NCI-H146 (cell line): ENCODE measurements around the gene MYO7B.

Experiments
- DNase-seq: peaks from one replicate; lab custom pipeline; 2025; lab: John Stamatoyannopoulos, UW

Gene MYO7B

DNA sequence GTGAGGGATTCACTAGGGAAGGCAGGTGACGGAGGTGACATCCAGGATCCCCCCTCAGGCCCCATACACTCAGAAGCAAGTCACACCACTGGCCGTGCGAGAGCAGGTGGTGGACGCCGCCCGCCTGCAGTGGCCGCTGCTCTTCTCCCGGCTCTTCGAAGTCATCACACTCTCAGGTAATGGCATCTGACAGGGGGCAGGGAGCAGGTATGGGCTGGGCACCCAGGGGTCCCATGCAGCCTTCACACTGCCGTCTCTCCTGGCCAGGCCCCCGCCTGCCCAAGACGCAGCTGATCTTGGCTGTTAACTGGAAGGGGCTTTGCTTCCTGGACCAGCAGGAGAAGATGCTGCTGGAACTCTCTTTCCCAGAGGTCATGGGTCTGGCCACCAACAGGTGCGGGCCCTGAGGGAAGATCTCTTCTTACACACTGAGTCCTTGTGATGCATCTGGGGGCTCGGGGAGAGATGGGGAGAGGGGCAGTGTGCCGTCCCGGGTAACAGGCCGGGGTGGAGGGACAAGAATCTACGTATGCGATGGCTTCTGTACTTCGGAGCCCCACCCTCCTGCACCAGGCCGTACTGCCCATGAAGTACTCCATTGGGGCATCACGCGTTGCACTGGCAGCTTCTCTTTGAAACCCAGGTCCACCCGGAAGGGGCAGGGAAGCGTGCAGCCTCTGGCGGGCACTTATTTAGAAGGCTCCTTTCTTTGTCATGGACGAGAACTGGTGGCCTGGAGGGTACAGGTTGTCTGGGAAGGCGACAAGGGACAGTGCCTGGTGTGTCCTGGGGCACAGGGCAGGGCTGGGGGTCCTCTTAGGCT is 91.6 kb downstream of the MYO7B start:
- no peak for DNase-seq

DNA sequence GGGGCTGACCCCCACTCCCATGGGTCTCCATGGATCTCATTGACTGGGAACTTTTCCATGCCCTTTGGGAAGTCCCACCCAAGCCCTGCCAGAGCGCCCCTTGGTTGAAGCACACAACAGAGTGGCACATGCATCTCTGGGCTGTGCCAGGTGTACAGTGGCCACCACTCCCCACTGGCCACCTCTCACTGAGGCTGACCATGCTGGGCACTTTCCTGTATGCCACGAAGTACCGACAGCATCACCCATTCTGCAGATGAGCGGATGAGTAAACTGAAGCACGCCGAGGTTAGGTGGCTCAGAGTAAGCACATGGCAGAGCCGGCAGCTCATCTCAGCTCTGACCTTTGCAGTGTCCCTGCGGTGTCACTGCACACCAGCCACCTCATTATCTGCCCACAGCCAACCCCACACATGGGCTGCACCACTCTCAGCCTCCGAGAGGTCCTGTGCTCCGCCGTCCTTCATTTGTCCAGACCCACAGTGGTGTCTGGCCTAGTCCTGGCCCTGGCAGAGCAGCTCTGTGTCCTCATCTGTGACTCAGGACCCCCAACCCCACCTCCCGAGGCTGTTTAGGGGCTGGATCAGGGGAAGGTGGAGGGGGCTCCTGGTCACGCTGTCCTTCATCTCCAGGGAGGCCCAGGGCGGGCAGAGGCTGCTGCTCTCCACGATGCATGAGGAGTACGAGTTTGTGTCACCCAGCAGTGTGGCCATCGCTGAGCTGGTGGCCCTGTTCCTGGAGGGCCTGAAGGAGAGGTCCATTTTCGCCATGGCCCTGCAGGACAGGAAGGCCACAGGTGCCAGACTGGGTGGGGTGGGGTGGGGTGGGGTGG is 92.5 kb downstream of the MYO7B start:
- DNase-seq: no peak

DNA sequence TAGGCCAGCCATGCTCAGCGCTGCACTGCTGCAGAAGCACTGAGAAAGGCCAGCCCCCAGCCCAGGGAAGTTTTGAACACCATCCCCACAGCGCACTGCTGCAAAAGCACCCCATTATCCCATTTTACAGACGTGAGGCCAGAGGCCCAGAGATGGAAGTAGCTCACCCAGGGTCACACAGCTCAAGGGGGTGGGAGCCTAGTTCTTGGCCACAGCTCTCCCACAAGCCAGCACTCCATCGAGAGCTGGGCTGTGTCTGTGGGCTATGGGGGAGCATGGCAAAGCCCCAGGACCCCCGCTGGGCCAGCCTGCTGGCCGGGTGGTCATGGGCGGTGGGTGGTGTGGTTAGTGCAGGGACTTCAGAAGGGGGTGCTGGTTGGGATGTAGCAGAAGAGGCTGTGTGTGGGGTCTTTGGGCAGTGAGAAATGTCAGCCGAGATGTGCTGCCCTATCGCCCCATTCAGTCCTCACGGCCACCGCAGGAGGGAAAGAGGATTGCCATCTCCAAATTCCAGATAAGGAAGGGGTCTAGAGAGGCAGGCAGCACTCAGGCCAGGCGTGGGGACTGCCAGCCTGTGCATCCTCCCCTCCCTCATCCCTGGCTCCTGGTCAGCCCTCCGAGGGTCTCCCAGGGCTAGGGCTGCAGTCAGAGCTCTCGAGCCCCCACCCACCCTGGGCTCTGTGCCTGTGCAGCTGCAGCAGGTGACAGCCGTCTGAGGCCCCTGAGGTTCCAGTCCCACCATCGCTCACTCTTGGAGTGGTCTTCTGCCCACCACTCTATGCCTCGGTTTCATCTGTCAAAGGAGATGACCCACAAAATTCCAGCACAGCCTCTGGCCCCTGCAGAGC is 93.5 kb downstream of the MYO7B start:
- DNase-seq: no peak

DNA sequence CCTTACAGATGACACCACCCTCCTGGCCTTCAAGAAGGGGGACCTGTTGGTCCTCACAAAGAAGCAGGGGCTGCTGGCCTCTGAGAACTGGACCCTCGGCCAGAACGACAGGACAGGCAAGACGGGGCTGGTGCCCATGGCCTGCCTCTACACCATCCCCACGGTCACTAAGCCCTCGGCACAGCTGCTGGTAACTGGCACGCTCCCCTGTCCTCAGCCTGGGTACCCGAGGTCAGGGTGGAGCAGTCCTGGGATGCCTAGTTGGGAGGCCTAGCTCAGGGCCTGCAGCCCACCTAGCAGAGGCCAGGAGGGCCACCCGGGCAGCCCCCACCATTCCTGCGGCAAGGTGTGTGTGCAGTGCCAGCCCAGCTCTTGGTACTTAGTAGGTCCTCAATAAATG is 94.2 kb downstream of the MYO7B start:
- DNase-seq: no peak

DNA sequence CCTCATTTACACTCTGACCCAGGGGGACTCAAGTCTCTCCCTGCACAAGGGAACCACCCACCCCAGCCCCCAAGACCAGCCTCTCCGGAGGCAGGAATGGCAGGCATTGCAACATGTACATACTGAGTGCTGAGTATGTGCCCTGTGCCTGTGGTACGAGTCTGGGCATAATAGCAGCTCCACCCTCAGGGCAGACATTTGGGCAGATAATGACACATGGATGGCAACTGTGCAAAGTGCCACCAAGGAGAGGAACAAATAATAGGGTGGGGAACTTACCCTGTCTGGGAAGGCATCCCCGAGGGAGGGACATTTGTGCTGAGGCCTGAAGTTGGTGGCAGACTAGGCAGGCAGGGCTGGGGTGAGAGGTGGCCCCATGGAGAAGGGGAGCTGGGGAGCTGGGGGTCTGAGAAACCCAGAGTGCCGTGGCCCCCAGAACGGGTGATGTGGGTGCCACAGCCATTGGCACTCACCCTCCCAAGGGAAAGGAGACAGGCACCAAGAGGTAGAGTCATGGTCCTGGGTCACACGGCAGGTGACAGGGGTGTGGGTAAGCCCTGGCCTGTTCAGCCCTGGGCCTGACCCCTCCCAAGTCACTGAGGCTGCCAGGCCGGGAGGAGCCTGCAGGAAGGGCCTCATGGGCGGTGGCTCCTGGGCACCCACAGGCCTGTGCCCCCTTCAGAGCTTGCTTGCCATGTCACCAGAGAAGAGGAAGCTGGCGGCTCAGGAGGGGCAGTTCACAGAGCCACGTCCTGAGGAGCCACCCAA is 94.8 kb downstream of the MYO7B start:
- no peak for DNase-seq

DNA sequence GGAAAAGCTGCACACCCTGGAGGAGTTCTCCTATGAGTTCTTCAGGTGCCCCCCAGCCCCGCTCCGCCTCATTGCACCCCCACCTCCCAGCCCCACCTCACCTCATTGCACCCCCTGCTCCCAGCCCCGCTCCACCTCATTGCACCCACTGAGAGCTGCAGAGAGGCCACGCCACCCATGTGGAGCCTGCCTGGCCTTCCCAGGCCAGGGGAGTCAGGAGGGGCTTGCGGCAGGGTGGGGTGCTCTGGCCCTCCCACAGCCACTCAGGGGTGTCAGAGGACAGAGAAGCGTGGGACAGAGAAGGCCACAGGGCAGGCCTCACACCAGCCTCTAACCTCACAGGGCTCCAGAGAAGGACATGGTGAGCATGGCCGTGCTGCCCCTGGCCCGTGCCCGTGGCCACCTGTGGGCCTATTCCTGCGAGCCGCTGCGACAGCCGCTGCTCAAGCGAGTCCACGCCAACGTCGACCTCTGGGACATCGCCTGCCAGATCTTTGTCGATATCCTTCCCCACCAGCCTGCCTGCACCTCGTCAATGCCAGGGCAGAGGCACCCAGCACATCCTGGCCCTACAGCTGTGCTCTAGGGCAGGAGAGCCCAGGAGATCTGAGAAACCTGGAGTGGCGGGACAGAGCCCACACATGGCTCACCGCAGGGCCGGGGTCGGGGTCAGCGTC is 95.5 kb downstream of the MYO7B start:
- no peak for DNase-seq

DNA sequence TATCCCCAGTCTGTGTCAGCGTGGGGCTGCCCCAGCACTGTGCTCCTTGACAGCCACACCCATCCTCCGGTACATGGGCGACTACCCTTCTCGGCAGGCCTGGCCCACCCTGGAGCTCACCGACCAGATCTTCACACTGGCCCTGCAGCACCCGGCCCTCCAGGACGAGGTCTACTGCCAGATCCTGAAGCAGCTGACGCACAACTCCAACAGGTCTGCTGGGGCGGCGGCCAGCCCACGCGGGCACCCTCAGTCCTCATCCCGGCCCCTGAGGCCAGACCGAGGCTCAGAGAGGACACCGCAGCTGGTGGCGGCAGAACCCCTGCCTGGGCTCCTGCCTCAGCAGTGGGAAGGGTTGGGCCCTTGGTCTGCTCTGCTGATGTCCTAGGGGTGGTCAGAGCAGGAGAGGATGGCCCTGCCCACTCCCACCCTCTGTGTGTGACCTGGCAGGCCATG is 96.1 kb downstream of the MYO7B start:
- no peak for DNase-seq

DNA sequence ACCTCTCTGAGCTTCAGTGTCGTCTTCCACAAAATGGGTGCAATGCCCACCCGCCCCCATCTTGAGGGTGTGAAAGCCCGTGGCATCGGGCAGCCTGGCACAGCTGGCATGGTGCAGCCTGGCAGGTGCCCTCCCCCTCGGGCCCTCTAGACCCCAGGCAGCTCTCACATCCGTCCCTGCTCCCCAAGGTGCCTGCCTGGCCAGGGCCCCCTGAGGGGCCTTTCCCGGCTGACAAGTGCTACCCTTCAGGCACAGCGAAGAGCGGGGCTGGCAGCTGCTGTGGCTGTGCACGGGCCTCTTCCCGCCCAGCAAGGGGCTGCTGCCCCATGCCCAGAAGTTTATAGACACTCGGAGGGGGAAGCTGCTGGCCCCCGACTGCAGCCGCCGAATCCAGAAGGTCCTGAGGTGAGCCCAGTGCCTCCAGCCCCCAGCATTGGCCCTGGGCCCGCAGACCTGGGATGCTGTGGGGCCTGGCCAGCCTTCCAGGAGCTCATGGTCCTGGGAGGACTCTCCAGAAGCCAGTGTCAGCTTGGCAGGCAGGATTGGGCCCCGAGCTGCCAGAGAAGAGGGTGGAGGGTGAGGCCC is 96.6 kb downstream of the MYO7B start:
- no peak for DNase-seq

DNA sequence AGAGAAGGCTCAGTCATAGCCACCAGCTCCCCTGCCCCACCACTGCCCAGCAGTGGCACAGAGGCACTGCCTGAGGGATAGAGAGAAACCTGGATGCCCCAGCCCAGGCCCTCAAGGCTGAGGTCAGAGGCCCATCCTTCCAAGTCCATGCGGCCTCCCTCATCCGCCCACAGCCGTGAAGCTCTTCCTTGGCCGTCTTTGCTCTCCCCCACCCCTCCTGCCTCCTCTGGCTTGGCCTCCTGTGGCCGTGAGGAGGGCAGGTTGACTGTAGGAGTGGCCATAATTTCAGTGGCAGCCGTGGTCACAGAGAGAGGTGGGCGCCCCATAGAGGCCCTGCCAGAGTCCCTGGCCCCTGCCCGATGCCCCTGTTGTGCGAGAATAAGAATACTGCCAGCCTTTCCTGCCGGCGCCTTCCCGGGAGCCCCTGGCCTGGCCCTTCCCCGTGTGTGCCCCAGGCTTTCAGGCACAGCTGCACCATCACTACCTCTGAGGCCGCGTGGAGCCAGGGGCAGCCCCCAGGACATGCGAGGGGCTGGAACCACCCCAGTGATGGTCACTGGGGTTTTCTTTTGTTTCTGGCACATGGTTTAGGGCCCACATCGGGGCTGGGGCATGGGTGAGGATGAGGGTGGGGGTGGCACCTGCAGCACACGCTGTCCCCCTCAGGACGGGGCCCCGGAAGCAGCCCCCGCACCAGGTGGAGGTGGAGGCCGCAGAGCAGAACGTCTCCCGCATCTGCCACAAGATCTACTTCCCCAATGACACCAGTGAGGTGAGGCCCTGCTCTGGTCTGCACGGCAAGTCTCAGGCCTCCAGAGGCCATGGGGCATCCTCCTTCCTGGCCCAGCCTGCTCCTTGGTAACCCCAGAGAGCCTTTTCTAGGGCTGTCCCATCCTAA is 97.4 kb downstream of the MYO7B start:
- no peak for DNase-seq

DNA sequence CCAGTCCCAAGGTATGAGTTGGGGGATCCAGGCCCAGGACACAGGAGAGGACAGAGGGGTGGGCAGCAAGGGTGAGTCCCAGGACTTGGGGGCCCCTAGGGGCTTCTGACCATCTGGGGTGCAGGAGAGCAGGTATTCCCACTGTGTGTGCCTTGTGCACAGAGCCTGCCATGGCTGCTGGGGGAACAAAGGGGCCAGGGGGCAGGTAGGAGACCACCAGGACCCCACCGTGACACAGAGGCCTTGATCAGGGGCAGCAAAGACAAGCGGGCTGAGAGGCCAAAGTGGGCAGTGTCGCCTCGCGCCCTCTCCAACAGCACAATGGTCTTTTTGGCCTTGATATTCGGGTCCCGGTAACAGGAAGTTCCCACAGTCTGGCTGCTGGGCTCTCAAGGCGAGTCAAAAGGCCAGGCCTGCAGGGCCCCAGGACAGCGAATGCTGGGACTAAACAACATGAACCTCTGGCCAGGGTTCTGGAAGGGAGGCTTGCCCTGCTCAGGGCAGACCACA is 98.1 kb downstream of the MYO7B start:
- DNase-seq: no peak

DNA sequence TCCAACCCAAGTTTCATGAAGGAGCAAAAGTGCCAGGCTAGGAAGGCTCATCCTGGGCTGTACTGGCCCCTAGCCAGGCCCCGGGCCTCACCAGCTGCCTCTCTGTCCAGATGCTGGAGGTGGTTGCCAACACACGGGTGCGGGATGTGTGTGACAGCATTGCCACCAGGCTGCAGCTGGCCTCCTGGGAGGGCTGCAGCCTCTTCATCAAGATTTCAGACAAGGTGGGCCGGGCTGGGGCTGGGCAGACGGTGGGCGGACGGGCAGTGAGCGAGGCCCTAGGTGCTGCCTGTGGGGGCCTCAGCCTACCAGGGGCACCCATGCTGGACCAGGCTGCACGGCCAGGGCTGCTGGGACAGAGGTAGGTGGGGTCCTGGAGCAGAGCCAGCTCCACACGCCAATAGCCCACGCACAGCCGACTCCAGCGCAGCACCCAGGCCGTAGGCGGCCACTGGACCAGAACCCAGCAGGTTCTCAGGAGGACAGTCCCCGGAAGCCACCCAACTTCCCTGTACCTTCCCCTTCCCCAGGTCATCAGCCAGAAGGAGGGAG is 98.7 kb downstream of the MYO7B start:
- no peak for DNase-seq

DNA sequence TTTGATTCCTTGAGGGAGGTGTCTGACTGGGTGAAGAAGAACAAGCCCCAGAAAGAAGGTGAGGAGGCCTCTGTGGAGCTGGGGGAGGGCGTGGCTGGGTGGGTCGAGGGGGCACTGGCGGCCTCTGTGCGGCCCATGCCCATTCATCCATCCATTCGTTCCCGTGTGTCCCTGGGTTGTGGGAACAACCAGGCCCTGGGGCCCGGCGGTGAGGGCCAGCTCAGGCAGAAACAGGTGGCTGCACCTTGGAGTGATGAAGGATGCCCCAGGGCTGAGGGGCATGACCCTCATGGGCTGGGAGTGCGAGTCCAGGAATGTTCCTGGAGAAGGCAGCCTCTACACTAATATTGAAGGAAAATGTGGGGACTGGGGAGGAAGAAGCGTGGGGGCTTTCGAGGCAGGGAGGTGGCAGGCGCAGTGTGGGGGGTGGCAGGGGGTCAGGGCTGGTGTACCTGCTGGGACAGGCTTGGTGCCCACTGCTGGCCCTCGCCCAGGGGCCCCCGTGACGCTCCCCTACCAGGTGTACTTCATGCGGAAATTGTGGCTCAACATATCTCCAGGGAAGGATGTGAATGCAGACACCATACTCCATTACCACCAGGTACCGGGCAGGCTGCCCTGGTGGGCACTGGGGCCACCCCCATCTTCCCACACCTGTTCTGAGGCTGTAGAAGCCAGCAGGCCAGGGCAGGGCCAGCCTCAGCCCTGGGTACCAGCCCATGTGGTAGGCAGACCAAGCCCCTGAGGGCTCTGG is 99.3 kb downstream of the MYO7B start:
- DNase-seq: no peak

DNA sequence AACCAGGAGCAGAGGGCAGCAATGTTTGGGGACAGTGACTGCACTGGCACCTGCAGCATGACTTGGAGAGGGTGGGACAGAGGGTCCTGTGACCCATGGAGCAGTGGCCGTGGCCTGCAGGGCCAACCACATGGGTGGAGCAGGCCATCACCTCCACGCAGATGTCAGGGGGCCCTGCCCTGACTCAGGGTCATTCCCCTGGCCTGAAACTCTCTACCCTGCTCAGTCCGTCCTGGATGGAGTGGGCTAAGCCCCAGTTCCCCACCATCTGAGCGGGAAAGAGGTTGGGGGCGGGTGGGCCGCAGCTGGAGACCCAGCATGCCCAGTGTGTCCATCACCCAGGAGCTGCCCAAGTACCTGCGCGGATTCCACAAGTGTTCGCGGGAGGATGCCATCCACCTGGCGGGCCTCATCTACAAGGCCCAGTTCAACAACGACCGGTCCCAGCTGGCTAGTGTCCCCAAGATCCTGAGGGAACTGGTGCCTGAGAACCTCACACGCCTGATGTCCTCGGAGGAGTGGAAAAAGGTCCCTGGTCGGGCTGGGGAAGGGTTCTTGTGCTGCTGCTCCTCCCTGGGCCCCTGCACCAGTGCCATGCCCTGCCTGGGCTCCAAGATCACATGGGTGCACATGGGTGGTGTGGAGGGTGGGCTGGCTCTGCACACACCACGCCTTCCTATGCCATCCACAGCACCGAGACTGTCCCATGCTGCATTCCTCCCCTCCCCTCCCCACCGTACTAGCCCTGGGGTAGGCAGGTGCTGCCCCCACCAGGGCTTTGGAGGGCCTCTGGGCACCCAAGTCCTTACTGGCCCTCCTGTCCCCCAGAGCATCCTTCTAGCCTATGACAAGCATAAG is 100.1 kb downstream of the MYO7B start:
- no peak for DNase-seq

DNA sequence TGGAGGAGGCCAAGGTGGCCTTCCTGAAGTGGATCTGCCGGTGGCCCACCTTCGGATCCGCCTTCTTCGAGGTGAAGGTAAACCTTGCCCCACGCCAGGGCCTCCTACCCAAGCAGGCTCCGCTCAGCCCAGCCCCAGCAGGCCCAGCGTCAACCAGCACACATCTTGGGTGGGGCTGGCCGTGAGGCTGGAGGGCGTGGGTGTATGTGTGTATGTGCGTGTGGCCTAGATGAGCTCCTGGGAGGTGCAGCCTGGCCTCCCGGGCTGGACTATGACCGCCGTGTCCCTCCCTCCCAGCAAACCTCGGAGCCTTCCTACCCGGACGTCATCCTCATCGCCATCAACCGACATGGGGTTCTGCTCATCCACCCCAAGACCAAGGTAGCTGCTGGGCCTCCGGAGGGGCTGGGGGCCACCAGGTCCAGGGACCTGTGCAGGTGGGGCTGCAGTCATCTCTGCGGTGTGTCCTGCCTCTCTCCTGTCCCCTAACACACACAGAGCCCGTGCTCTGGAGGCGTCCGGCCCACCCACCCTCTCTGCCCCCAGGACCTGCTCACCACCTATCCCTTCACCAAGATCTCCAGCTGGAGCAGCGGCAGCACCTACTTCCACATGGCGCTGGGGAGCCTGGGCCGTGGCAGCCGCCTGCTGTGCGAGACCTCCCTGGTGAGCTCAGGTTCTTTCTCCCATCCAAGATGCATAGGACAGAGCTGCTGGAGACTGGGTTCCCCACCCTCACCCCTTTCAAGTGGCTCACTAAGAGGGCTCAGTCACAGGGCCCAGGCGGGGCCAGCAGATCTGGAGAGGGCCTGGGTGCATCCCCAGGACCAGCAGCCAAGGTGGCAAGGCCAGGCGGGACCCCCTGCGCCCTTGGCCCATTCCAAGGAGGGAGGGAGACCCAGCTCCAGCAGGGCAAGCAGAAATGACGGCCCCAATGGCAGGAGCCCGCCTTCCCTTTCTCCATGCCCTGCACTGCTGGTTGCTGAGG is 101.1 kb downstream of the MYO7B start:
- DNase-seq: no peak

DNA sequence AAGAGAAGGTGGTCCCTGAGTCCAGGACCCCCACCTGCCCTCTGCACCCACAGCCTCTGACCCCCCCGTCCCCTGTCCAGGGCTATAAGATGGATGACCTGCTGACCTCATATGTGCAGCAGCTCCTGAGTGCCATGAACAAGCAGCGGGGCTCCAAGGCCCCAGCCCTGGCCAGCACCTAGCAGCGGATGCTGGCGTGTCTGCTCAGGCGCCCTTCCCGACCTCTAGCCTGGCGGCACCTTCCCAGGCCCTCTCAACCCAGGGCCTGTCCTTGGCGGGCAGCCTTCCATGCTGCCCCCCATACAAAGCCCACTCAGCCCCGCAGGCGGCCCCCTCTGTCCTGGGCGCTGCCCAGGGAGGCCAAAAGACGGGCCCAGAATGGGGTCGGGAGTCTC is 101.8 kb downstream of the MYO7B start:
- DNase-seq: no peak

DNA sequence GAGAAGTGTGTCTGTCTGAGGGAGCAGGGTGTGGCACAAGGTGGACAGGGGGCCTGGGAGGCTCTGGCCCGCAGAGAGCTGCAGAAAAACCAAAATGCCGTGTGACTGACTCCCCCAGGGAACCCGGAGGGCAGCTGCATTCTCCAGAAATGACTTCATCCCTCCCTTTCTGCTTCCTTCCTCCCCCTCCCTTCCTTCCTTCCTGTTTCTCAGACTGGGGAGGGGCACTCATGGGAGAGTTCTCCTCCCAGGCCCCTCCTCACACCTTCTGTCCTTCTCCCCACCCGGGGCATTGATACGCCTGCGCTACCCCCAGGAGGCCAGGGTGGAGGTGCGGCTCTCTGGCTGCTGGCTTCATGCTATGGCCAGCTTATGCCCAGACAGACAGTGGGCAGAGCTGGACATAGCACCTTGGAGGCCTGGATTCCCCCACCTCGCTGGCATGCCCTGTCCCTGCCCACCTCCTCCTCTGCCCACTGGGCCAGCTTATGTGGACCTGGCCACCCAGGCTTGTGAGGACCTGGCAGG is 102.3 kb downstream of the MYO7B start:
- DNase-seq: no peak
